HG03558 (cell line): ENCODE results near the gene ZNF534.
"Not testable (repeated sequence)": the region's sequence is repeated elsewhere in the genome, so short reads cannot be mapped to it uniquely, and the experiment has no call there.

Experiments
- ATAC-seq: cut with Tn5 transposase; IDR thresholded peaks from one replicate; pipeline ENCODE4 v1.9.1; 2021; ENCODE audit warnings: moderate number of reproducible peaks; ENCODE audit not compliant: unreplicated experiment; ENCODE audit errors: extremely low read depth

Gene ZNF534

GRCh38 chr19:52428937-52429336, at the start of gene ZNF534:
Gene ZNF534, plus strand, starts transcription at chr19:52429148. Its CDS starts 2,327 bp downstream, at chr19:52431475.
- ATAC-seq, result no peak

- no peak for ATAC-seq
Measured at GRCh38 chr19:52391135-52391534, 37.8 kb upstream of the ZNF534 start.

- ATAC-seq, result no peak
Measured at GRCh38 chr19:52397310-52398080, 31.5 kb upstream of the ZNF534 start, which contains the start of gene ZNF528. Gene ZNF528, plus strand, starts transcription at chr19:52397849. Its CDS starts 4,165 bp downstream, at chr19:52402014.

DNA sequence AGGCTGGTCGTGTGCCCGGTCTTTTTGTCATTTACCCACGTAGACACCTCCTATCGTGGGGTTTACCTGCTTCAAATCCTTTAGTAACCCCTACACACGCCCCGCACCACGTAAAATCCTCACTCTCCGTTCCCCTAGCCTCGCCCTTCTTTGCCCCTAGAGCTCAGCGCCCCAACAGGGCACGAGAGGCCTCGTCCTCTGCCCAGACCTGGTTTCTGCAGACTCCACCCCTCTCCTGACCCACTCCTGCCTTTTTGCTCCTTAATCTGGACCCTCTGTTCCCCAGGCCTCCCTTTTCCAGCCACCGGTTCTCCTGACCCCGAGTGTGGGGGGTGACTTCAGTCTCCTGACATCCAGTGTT, 30.9 kb upstream of the ZNF534 start:
- no peak for ATAC-seq

DNA sequence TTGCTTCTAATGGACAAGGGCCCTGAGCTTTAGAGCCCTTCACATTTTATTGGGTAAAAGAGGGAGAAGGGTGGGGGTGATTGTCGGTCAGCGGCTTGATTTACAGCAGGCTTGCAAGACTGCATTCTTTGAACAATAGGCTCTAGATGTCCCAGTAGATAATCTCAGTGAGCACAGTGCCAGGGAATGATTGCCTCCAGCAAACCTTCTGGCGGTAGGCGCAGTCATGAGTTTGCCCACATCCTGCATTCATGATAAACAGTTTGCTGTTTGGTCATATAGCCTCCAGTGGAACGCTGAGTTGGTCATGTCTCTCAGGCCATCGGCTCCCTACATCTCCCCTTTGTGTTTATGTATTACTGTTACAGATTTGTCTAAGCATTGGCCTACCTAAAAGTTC, 18.7 kb upstream of the ZNF534 start:
- ATAC-seq, result no peak

GRCh38 chr19:52415711-52416110, 13.2 kb upstream of the ZNF534 start:
- ATAC-seq, result no peak

DNA sequence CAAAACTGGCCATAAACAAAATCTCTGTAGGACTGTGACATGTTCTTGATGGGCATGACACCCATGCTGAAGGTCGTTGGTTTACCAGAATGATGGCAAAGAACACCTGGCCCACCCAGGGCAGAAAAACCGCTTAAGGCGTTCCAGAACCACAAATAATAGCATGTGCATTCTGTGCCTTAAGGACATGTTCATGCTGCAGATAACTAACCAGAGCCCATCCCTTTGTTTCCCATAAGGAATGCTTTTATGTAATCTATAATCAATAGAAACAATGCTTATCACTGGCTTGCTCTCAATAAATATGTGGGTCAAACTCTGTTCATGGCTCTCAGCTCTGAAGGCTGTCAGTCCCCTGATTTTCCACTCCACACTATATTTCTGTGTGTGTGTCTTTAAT, 13.2 kb downstream of the ZNF534 start:
- no peak for ATAC-seq

DNA sequence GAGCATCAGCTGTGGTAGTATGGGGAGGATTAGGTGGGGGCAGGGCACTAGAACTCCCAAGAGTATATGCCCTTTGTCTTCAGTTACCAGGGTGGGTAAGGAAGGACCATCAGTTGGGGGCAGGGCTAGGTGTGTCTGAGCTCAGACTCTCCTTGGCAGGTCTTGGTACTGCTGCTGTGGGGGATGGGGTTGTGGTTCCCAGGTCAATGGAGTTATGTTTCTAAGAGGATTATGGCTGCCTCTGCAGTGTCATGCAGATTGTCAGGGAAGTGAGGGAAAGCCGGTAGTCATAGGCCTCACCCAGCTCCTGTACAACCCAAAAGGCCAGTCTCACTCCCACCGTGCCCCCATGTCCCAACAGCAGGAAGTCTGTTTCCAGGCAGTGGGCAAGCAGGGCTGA, 15.6 kb downstream of the ZNF534 start:
- ATAC-seq, result no peak

- ATAC-seq, result no peak
Measured at GRCh38 chr19:52451241-52451640, 22.3 kb downstream of the ZNF534 start.

DNA sequence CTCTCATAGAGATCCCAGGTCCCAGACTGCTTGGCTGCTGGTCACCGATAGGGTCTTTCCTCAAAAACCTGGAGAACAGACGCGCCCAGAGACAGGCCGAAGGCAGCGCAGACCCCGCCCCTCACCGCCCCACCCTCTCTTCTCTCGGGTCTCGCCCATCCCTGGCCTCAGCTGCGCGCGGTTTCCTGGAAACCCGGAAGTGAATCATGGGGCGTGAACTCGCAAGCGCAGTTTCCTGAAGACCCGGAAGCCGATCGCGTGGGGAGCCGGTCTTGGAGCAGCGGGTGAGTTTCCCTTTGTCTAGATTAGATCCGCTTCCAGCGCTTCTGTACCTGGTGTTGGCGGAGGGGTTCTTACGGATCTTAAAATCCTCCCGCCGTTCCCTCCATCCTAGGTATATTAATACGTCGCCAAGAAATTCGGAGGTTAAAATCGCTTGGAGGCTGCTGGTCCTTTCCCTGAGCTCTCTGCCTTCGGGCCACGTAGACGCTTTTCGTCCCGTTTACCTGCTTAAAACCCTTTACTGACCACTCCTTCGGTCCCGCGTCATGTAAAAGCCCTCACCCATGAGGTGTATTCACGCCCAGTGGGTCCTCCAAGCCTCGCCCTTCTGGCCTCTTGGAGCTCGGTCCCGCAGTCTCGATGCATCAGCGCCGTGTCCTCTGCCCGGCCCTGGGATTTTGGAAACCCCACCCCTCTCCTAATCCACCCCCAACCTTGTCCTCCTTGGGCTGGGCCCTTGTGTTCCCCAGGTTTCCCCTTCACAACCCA, 24.6 kb downstream of the ZNF534 start, which contains the start of gene ZNF578:
Gene ZNF578, plus strand, starts transcription at position 230 of the 771 bp plus-strand sequence. CDS start 48,293 bp downstream, outside the sequence.
- ATAC-seq, result no peak

GRCh38 chr19:52464798-52465470, 36.0 kb downstream of the ZNF534 start:
- no peak for ATAC-seq

- ATAC-seq, result no peak
Measured at GRCh38 chr19:52473655-52474350, 44.9 kb downstream of the ZNF534 start.

DNA sequence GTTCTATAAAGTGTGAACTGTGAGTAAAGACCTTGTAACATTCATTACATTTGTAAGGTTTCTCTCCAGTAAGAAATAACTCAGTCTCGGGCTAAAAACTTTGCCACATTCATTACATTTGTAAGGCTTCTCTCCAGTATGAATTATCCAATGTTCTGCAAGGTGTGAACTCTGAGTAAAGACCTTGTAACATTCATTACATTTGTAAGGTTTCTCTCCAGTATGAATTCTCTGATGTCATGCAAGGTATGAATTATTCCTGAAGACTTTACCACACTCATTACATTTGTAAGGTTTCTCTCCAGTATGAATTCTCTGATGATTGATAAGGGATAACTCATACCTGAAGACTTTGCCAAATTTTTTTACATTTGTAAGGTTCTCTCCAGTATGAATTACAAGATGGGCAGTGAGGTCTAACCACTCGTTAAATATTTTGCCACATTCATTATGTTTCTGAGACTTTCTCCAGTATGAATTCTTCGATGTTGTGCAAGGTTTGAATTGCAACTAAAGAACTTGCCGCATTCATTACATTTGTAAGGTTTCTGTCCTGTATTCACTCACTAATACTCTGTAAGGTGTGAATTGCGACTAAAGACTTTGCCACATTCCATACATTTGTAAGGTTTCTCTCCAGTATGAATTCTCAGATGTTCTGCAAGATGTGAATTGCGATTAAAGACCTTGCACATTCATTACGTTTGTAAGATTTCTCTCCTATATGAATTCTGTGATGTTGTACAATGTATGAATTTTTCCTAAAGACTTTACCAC, 45.6 kb downstream of the ZNF534 start:
- ATAC-seq, result no peak

GRCh38 chr19:52484111-52484743, 55.3 kb downstream of the ZNF534 start:
- not testable (repeated sequence) for ATAC-seq

- ATAC-seq, result not testable (repeated sequence)
Measured at GRCh38 chr19:52485064-52485463, 56.1 kb downstream of the ZNF534 start.

- ATAC-seq, result not testable (repeated sequence)
Measured at GRCh38 chr19:52485561-52486240, 56.8 kb downstream of the ZNF534 start.

- ATAC-seq, result no peak
Measured at GRCh38 chr19:52492201-52492993, 63.4 kb downstream of the ZNF534 start.
